GM12873 (cell line): ENCODE data around the gene PLOD2.

Experiments used
- CTCF ChIP-seq: IDR thresholded peaks from 2 replicates; pipeline ENCODE4 v1.5.1; 2012; ENCODE audit warnings: low read depth, mild to moderate bottlenecking, moderate library complexity, low read length, control low read depth; ENCODE audit not compliant: insufficient read depth; ENCODE audit errors: missing control alignments

The PLOD2 gene

GRCh38 chr3:146139586-146140110, 21.3 kb downstream of the PLOD2 start:
- TF ChIP-seq CTCF, result no peak

GRCh38 chr3:146138902-146139301, 22.1 kb downstream of the PLOD2 start:
- no peak for TF ChIP-seq CTCF

GRCh38 chr3:146136647-146137046, 24.3 kb downstream of the PLOD2 start:
- TF ChIP-seq CTCF, result no peak

- TF ChIP-seq CTCF, result no peak
Observed at GRCh38 chr3:146134348-146135117, 26.5 kb downstream of the PLOD2 start.

GRCh38 chr3:146133441-146133840, 27.5 kb downstream of the PLOD2 start:
- TF ChIP-seq CTCF, result no peak

- no peak for TF ChIP-seq CTCF
Observed at GRCh38 chr3:146131616-146132410, 29.2 kb downstream of the PLOD2 start.

GRCh38 chr3:146130881-146131371, 30.1 kb downstream of the PLOD2 start:
- TF ChIP-seq CTCF, result no peak
